Ovary (tissue), 9 donors: ENCODE measurements around the gene GP1BB. TPM values are rescaled to one million over a fixed set of nuclear protein-coding genes. Genes with fewer than 3 reads are reported as not detected.
A peak's percentile ranks its signal among the peaks of the same experiment; 100 is the strongest.

Source experiments
- DNase-seq, 5 donors: peaks; one replicate each; pipeline ENCODE4 v3.0.0-alpha.2; 2019 to 2020
- H3K27ac ChIP-seq, 2 donors: fragments of 200-600 bp; one replicate each; pipeline versions ENCODE4 v1.5.1 to v1.8.0; 2019 to 2022
- H3K27me3 ChIP-seq: fragments of 200-600 bp; one replicate; pipeline ENCODE4 v1.8.0; 2022
- H3K36me3 ChIP-seq: fragments of 200-600 bp; sonication (generic); one replicate; pipeline ENCODE4 v1.5.1; 2019
- H3K4me1 ChIP-seq: one replicate; pipeline ENCODE4 v1.8.1; 2013; ENCODE audit warnings: mild to moderate bottlenecking, moderate library complexity; ENCODE audit not compliant: insufficient read depth
- H3K4me3 ChIP-seq: fragments of 200-600 bp; sonication (generic); one replicate; pipeline ENCODE4 v1.5.1; 2017
- H3K9me3 ChIP-seq, 2 donors: fragments of 200-600 bp in 1 of 2; sonication (generic) in 1 of 2; one replicate each; pipeline versions ENCODE4 v1.5.1 to v1.8.1; 2013 to 2019; ENCODE audit warnings: mild to moderate bottlenecking in 1 of 2, moderate library complexity in 1 of 2
- CTCF ChIP-seq, 3 donors: fragments of 450-650 bp in 2 of 3; fragments of 200-600 bp in 1 of 3; IDR thresholded peaks; one replicate each; pipeline versions ENCODE4 v1.5.1 to v1.8.0; 2016 to 2022; ENCODE audit warnings: antibody characterized with exemption in 3 of 3, mild to moderate bottlenecking in 1 of 3
- EP300 ChIP-seq: sonication (generic); formaldehyde crosslinking; IDR thresholded peaks from one replicate; pipeline ENCODE4 v1.6.1; 2017; ENCODE audit warnings: antibody characterized with exemption
- POLR2A ChIP-seq: fragments of 450-650 bp; IDR thresholded peaks from one replicate; pipeline ENCODE4 v1.6.1; 2017; ENCODE audit warnings: antibody characterized with exemption, mild to moderate bottlenecking, moderate library complexity
- WGBS, 3 donors: extraction: QIAGEN DNeasy Blood & Tissue Kit in 1 of 3; methylation state at CpG; one replicate each; pipeline versions ENCODE4 v1.1.5 to v1.1.7; 2013 to 2017; 5-methylcytosine and 5-hydroxymethylcytosine counted together
- intact Hi-C, 4 donors: fragments of 100-400 bp; cut with DNase I; formaldehyde crosslinking; loops; one replicate each; pipeline versions ENCODE4 v1.11.0 to v1.15.1; 2022 to 2023
- polyA plus RNA-seq, 2 donors: library from polyadenylated mRNA; stranded (reverse); fragments of 200-250 nt in 1 of 2; fragments of 350-450 nt in 1 of 2; fragmentation: Illumina TruSeq in 1 of 2; extraction: RNeasy Lipid Tissue Mini Kit (QIAGEN cat#74804) in 1 of 2; gene quantifications; one replicate each; pipeline ENCODE4 v1.2.3, GENCODE V29; 2013 to 2014
- total RNA-seq, 7 donors: library from RNA; depleted of rRNA in 2 of 7; stranded (reverse); fragments of >200 nt in 2 of 7; fragmentation: NEBNext Ultra II Directional in 3 of 7; extraction: Animal tissue kit (Norgen Biotek cat#: 25700) in 3 of 7; gene quantifications; one replicate each; pipeline versions ENCODE4 v1.1.0 to v1.2.4, GENCODE V29; 2016 to 2023
- donor health status: DM: no; HTN: no; CAD: no; lungs with moderate emphysema.
- donor health status: DM: no; HTN: no; CAD: no.
- donor health status: Bipolar disorder and iron deficiency.
- donor health status: DM: yes; HTN: yes; CAD: no.
- donor health status: DM: no; HTN: no; CAD: no.
- donor health status: DM: yes; HTN: yes; CAD: no.

GP1BB gene
- total and polyA plus RNA-seq, 9 donors, result 0.71 to 21.5 (median 7.7) TPM; not detected in 1

DNA sequence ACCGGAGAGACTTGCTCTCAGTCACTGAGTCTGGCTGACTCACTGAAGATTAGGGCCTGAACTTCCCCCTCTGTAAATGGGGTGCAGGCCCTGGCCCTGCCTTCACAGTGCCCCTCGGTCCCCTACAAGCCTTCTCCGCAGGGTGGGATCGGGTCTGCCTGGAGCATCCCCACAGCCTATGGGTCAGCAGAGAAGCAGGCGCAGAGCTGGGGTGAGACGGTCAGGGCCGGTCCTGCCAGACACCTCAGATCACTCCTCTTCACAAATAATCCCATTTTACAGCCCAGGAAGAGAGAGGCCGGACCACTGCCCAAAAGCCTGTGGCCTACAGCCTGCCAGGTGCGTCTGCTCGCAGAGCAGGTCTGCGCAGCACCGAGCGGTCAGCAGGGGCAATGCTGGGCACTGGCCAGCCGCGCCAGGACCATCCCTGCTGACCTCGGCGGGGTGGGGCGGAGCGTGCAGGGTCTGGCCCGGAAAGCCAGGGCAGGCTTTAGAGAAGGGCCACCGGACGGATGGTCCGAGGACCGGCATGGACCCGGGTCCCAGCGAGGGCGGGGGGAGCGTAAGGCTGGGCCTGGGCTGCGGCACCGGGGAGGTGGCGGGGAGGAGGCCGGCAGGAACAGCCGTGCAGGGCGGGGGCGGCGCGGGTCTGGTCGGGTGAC, 9.6 kb upstream of the GP1BB start:
- TF ChIP-seq CTCF (IDR thresholded peaks at IDR 0.05) (no peak), POLR2A (no peak), EP300 (no peak)
- no peak overlapping the region for H3K27ac ChIP-seq

GRCh38 chr22:19714312-19715187, 8.8 kb upstream of the GP1BB start, which contains the start of gene SEPTIN5:
Gene SEPTIN5 (plus strand): TSS chr22:19714503. CDS start chr22:19714589, 86 bp downstream.
- Histone ChIP-seq H3K36me3 (no peaks in the 10 kb centered on the region), H3K9me3 (no peaks in the 10 kb centered on the region), H3K4me3 (peak within 1 kb of the TSS; percentile 57), H3K27me3 (no peaks in the 10 kb centered on the region), H3K27ac (no peak within 1 kb of the TSS), H3K4me1 (peaks cover 13% of the 10 kb centered on the region)
- no peak for TF ChIP-seq POLR2A
- TF ChIP-seq EP300, result no peak
- no peak for TF ChIP-seq CTCF (IDR thresholded peaks at IDR 0.05)
- intact Hi-C loops, result no loop called here
- peak in 2 of 5 donors; percentile 51 for DNase-seq
- 1 to 9% (median 2%) methylated on average over 5 to 106 of the region's 106 CpGs for WGBS, 3 donors

More for the DNA sequence above, 9.6 kb upstream of the GP1BB start:
- WGBS, 3 donors, result 16 to 28% (median 20%) methylated on average over 24 to 38 of the region's 38 CpGs
- intact Hi-C loops, result no loop called here
- no peaks in the 10 kb centered on the region for H3K36me3 ChIP-seq
- peak in 3 of 5 donors; percentile 46 to 64 (median 56) for DNase-seq
- no peaks in the 10 kb centered on the region for H3K9me3 ChIP-seq
- H3K4me3 ChIP-seq, result peak overlapping the region; percentile 57
- H3K4me1 ChIP-seq, result peaks cover 11% of the 10 kb centered on the region
- no peaks in the 10 kb centered on the region for H3K27me3 ChIP-seq

DNA sequence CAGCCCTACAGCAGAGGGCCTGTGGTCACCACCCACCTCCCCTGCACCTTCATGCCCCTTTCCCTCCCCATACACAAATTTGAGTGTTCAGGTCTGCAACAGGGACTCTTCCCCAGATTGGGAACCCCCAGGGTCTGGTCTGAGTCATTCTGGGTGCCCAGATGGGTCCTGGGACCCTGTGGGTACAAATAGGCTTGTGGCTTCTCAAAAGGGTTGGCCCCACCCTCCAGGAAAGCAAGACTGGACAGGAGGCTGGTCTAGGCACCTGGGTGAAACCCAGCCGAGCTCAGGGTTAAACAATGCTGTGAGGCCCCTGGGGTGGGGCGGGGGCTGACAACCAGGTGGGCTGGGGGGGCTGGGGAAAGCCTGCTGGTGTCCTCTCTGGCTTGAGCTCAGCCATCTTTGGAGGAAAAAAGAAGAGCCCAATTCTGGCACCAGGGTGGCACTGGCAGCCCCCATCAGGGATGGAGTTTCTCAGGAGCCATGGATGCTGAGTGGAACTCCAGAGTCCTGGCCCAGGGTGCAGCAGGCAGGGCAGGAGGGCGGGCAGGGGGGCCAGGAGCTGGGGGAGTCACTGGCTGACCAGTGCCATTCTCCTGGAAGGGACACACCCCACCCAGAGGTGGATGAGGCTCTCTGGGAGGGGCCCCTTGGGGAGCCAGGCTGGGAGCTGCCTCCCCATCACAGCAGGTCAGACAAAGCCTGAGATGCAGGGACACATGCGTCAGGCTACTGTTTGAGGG, 8.0 kb upstream of the GP1BB start:
- H3K9me3 ChIP-seq, result no peaks in the 10 kb centered on the region
- H3K27me3 ChIP-seq, result no peaks in the 10 kb centered on the region
- no peak overlapping the region for H3K27ac ChIP-seq
- no peaks in the 10 kb centered on the region for H3K36me3 ChIP-seq
- intact Hi-C loops, result no loop called here
- H3K4me1 ChIP-seq, result peaks cover 13% of the 10 kb centered on the region
- H3K4me3 ChIP-seq, result no peak overlapping the region
- DNase-seq, result peak in 1 of 5 donors; percentile 36
- TF ChIP-seq CTCF (IDR thresholded peaks at IDR 0.05), result no peak
- 81 to 92% (median 89%) methylated on average over 3 to 4 of the region's 4 CpGs for WGBS, 3 donors

GRCh38 chr22:19716041-19716828, 7.1 kb upstream of the GP1BB start:
- no peak overlapping the region for H3K27ac ChIP-seq
- H3K27me3 ChIP-seq, result no peaks in the 10 kb centered on the region
- WGBS, 3 donors, result 75 to 85% (median 80%) methylated on average over 10 to 11 of the region's 11 CpGs
- no peak for TF ChIP-seq EP300
- no peak for TF ChIP-seq POLR2A
- TF ChIP-seq CTCF (IDR thresholded peaks at IDR 0.05), result no peak
- no peaks in the 10 kb centered on the region for H3K36me3 ChIP-seq
- H3K4me3 ChIP-seq, result no peak overlapping the region
- no peak for DNase-seq
- H3K9me3 ChIP-seq, result no peaks in the 10 kb centered on the region
- intact Hi-C loops, result no loop called here
- peaks cover 13% of the 10 kb centered on the region for H3K4me1 ChIP-seq
